NCI-H128 (cell line): ENCODE results near the gene MVB12B.
"Not testable (repeated sequence)": the region's sequence is repeated elsewhere in the genome, so short reads cannot be mapped to it uniquely, and the experiment has no call there.

Experiments
- DNase-seq: peaks from one replicate; lab custom pipeline; 2025; ENCODE audit not compliant: unreplicated experiment; lab: John Stamatoyannopoulos, UW

Gene MVB12B, protein sequence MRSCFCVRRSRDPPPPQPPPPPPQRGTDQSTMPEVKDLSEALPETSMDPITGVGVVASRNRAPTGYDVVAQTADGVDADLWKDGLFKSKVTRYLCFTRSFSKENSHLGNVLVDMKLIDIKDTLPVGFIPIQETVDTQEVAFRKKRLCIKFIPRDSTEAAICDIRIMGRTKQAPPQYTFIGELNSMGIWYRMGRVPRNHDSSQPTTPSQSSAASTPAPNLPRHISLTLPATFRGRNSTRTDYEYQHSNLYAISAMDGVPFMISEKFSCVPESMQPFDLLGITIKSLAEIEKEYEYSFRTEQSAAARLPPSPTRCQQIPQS

DNA sequence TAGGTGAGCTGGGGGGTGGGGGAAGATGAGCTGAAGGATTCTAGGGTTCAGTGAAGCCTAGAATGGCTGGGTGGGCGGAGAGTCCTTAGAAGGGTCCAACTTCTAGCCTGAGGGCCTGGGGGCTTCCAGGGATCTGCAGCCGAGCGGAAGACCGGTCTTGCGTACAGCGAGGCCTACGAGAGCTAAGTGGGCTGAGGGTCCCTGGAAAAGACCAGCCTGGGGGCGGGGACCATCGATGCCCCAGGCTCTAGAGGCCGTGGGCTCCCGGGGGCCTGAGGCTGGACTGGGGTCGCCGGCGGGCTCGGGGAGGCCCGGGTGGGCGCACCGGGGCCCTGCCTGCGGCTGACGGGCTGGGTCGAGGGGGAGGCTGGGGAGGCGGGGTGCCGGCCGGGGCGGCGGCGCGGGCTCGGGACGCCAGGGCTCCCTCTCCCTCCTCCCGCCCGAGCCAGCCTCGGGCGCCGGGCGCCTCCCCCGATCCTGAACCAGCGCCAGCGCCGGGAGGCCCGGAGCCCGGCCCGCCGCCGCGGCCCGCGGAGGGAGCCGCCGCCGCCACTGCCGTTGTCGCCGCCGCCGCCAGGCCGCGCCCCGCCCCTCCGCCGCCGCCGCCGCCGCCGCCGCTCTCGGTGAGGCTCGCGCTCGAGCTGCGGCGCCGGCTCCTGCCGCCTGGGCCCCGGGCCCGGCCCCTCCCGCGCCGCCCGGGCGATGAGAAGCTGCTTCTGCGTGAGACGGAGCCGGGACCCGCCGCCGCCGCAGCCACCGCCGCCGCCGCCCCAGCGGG lies at the start of gene MVB12B:
TSS of gene MVB12B (plus strand) at position 602 of the 778 bp plus-strand sequence. CDS start at position 703, 101 bp downstream.
- DNase-seq = no peak

DNA sequence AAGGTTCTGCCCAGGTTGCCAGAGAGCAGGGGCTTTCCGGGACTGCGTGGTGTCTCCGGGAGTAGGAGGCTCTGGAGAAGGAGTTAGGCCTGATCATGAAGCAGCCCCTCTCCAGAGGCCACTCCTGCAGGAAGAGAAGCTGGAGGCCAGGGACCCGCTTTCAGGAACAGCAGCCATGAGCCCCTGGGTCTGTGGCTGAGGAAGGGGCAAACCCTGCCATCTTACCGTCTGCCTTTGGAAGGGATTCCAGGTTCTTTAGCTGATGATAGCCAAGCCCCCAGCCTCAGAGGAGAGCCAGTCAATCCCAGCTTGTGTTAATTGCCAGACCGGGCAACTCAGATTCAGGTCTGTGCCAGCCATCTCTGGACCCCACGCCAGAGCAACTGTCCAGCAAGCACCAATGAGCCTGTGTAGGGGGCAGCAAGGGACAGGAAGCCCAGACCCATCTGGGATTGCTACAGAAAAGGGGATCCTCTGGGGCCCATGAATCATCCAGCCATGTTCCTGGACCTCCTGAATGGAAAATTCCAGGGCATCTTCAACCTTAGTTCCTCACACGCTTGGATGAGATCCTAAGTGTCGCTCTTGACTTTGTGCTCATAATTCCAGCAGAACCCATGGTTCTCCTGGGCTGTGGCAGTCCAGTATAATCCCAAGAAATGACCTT lies 42.7 kb upstream of the MVB12B start:
- no peak for DNase-seq

DNA sequence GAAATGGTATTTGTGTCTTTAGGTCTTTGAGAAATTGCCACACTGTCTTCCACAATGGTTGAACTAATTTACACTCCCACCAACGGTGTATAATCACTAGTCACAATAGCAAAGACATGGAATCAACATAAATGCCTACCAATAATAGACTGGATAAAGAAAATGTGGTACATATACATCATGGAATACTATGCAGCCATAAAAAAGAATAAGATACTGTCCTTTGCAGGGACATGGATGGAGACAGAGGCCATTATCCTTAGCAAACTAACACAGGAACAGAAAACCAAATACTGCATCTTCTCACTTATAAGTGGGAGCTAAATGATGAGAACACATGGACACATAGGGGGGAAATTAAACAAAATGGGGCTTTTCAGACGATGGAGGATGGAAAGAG lies 41.0 kb upstream of the MVB12B start:
- not testable (repeated sequence) for DNase-seq

DNA sequence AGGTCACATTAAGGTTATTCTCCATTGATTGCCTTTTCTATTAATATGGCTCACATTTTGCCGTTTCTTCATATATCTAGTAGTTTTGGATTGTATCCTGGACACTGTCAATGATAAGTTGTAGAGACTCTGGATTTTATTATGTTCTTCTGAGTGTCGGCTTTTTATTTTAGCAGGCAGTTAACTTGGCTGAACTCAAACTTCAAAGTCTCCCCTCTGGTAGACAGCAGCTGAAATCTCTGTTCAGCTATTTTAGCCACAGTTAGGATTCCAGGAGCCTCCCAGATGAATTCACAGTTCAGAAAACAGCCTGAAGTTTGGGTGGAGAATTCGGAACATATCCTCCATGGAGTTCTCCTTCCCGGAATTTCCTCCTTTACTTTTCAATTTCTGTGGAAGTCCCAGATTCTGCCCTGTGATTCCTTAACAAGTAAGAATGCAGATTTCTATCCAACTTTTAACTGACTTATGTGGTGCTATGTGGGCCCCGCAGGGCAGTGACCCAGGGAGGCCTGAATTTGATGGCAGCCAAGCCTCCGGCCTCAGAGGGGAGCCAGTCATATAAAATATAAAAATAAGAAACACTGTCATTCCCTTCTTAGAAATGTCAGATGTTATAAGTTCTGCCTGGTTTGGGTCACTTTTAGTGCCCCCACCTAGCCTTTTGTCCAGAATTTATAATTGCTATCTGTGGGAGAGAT lies 39.3 kb upstream of the MVB12B start:
- no peak for DNase-seq

DNA sequence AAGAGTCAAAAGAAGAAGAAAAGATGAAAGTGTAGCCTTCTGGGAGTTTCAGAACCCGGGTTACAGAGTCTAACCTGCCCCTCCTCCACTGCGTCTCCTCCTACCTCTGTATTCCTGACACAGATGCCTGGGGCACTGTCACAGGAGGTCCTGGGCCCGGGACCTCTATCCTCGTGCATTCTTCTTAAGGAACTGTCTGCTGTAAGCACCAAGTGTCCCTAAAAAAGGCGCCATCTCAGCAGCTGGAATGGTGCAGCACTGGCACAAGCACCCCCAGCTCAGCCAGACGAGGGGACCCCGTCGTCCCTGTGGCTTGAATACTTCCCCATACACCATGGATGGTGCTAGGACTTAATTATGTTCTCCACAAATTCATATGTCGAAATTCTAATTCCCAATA lies 35.8 kb upstream of the MVB12B start:
- DNase-seq = no peak

DNA sequence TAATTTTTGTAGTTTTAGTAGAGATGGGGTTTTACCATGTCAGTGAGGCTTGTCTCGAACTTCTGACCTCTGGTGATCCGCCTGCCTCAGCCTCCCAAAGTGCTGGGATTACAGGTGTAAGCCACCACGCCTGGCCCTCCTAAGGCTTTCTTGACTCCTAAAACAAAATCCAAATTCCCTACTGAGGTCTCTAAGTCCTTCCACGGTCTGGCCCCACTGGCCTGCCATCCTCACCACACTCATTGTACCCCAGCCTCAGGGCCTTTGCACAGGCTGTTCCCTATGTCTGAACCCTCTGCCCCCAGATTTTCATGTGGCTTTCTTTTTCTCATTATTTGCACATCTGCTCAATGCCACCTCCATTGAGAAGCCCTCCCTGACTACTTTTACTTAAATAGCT lies 34.7 kb upstream of the MVB12B start:
- no peak for DNase-seq

DNA sequence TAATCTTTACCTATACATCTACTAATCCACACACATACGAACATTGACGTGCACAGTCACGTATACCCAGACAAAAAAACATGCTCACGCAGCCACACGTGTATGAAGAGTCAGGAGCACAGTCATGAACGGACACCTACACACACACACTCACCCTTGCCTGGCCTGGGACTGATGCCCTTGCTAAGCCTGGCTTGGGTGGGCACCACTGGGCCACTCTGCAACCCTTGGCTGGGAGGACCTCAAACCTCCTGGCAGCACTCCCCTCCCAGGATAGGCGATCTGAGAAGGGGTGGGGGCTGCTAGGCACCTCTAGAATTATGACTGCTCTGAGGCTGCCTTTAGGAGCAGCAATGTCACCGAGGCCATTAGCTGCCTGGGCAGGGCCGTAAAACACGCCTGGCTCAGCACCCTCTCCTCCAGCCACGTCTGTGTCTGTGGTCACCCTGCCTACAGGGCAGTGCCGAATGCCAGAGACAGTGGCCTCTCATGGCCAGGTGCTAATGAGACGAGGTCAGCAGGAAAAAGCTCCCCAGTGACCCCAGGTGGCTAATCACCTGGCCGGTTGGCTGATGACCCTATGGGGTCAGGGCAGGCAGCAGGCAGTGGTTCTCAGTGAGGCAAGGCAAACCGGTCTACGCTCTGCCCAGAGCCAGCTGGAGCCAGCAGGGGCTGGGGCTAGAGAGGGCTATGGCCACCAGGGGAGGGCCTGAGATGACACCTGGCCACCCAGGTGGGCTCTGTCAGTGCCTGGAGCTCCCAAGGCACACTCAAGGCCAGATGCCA lies 33.7 kb upstream of the MVB12B start:
- DNase-seq = no peak

DNA sequence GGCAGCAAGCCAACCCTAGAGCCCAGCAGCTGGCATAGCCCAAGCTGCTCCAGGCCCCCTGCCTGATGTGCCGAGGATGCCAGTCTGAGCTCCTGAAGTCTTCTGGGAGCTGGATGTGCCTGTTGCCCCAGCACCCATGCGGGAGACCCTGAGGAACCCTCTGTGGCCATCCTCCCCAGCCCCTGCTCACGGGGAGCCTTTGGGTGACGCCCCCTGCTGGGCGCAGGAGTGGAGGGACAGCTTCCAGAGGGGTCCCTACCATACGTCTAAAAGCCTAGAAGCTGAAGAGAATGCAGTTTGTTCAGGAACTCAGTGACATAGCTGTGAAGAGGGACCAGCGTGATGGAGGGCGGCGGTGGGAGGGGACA lies 33.1 kb upstream of the MVB12B start:
- DNase-seq = no peak

DNA sequence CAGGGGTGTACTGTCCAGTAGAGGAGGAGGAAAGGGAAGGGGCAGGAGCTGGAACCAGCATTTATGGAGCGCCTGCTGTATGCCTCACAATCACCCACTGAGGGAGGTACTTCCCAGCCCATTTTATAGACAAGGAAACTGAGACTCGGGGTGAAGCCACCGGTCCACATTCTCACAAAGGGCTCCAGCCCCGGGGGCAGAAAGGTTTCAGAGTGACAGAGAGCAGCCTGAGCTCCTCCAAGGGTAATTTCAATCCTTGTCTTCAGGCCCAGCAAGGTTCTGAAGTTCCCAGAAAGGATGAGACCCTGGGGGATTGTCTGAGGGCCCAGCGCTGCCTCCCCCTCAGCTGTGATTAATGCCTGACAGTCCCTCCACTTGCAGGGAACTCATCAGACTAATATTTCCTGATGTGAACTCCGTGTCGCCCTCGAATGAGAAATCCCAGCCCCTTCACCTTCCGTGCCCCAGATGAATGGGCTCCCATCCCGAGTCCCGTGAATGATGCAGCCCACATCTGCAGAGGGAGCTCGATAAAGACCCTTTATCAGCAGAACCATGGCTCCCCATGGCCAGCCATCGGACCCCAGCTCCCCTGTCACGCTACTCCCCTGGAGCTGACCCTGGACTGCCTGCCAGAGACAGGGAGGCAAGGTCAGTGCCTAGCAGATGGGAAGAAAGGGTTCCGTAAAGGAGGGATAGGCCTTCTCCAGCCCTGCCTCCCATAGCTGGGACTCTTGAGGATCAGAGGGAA lies 32.1 kb upstream of the MVB12B start:
- DNase-seq = no peak

DNA sequence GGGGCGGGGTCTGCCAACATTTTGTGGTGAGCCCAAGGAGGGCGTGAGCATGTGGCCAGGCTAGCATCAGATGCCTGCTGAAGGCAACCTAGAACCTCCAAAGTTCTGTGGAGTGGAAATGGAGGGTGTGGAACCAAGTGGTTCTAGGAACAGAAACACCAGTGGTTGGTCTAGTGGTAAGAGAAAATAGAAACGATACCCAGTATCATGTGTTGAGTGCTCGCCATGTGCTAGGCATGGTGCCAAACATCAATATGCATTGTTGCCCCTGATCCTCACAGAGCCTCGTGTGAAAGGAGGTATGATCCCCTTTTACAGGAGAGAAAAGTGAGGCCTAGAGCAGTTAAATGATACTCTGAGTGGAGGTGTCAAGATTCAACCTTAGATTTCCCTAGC lies 31.5 kb upstream of the MVB12B start:
- DNase-seq = no peak

DNA sequence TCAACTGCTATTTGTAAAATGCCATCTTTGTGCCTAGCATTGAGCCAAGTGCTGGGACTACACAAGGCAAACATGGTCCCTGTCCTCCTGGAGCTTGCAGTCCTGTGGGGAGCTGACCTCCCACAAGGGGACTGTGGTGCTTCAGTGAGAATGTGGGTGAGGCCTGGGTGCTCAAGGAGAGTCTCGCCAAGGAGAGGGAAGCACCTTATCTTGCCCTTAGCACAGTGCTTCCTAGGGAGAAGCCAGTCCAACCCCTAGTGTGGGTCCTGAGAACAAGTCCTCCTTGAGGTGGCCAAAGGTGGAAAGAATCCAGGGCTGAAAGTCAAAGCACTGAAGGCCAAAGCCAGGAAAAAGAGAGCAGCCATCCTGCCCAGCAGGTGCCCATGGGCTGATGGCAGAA lies 31.1 kb upstream of the MVB12B start:
- no peak for DNase-seq

DNA sequence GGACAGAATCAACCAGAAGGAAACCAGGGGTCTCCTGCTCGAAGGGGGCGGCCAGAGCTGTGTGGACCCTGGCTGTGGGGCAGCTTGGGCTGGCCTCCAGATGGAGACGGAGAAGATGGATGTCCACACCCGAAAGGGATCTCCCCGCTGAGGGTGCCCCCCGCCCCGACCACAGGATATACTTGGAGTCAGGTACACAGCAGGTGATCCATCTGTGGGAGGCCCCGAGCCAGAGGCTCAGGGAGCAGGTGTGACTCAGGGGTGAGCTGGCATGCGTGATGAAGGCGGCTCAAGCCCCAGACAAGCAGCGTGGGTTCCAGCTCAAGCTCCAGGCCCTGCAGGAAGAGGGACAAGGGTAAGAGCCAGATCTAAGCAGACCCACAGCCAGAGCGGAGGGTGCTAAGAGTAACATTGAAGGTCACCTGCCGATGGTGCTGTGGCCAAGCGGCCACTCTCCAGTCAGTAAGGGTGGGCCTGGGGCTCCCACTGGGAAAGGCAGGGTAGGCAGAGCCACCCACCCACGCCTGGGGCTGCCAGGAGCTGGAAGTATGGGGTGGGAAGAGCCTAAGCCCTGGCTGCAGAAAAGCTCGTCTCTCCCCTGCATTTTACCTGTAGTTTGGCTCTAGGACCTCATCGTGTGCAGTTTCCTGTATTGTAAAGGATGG lies 30.6 kb upstream of the MVB12B start:
- DNase-seq = no peak

DNA sequence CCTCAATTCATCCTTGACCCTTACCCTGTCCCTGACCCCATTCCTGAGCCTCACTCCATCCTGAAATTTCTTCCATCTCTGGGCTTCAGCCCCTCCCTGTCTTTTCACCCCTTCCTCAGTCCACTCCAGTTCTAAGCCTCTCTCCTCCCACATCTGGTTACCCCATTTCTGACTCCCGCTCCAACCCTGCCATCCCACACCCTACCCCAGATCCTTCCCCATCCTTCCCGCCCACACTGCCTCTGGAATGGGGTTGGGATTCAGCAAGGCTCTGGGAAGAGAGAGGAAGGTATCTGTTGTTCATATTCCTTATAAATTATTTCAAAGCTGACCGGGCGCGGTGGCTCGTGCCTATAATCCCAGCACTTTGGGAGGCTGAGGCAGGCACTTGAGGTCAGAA lies 29.9 kb upstream of the MVB12B start:
- no peak for DNase-seq

DNA sequence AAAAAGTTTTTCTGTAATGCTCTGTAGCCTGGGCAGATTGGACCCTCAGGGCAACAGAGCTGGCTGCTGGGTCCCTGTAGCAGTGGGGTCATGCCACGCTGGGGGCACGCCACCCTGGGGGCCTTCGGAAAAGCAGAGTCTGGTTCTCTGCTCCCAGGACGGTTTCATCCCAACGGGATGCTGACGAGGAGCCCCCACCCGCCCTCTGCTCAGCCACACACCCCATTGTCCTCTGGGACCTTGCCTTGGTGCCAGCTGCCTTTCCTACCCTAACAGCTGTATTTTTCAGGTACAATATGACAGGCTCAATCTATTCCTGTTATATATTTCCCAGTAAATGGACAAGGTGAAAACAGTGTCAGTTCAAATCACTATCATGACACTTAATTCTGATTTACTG lies 29.0 kb upstream of the MVB12B start:
- DNase-seq = no peak

DNA sequence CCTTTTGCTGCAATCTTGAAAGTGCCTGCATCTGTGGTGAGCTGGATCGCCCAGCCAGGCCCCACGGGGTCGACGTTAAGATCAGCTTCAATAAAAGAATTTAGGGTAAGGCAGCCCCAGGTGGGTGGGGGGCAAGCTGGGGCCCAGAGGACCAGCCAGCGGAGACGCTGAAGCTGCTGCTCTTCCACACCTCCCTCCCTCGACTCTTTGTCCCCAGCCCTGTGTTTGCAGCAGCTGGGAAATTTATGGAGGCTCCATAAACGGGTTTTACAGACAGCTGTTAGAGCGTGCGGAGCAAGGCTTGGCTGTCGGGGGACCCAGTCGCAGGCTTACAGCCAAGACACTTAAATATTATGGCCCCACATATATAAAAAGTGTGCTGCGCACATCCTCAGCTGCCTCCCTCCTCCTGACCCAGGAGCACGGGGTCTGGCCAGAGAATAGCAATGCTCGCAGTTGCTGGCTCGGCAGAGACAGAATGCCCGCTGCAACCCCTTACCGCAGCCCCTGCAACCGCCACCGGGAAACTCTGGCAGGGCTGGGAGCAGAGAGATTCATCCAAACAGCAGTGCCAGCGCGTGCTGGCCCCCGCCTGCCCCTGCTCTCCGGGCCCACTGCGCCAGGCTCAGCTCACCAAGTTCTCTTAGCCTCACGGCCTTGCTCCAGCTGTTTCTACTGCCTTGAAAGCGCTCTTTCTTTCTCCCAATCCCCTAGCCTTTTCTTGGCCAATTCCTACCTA lies 28.4 kb upstream of the MVB12B start:
- DNase-seq = no peak

DNA sequence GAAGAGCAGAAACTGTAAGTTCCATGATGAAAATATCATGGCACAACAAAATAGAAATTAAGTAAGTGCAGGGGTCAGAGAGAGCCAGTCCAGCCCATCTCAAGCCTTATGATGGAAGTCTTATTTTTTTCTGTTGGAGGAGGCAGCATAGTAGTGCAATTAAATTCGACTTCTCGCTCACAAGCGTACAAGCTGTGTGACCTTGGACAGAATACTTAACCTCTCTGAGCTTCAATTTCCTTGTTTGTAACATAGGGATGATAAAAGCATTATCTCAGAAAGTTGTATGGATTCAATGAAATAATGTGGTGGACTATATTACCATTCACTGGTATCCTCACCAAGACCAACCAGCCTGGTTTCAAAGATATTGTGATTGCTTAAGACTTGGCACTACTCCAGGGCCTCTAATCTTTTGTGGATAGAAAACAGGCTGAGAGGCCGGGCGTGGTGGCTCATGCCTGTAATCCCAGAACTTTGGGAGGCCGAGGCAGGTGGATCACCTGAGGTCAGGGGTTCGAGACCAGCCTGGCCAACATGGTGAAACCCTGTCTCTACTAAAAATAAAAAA lies 26.8 kb upstream of the MVB12B start:
- DNase-seq = no peak

DNA sequence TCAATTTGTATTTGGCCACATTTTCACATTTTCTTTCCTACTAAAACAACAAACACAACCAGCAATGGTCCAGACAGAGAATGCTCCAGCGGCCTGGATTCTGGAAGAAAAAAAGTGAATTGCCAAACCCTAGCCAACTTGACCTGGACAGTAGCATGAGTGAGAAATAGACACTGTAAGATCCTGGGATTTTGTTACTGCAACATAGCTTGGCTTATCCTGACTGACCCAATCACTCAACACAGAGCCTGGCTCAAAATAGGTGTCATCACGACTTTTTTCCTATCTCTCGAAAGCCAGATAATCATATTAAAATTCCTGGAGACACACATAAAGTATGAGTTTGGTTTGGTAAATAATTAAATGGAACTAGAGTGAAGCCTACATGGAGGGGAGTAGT lies 25.4 kb upstream of the MVB12B start:
- no peak for DNase-seq

DNA sequence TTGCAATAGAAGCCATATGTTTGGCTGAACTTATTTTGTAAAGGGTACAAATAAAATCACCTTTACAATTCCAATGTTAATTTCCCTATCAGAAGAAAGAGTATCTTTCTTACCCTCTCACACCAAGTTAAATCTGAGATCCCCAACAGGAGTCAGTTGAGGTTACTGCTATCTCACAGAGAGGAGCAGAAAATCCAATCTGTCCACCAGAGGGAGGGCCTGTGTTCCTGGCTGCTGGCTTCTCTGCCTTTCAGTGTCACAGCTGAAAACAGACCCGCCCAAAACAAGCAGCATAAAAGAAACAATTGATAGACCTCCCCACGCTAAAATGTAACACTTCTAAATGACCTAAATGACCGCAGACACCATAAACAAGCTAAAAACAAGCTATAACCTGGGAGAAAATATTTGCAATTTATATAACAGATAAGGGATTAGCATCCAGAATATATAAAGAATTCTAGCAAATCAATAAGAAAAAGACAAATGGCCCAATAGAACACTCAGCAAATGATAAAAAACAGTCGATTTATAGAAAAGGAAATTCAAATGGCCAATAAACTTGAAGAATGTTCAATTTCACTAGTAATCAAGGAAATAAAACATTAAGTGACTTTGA lies 24.5 kb upstream of the MVB12B start:
- DNase-seq = no peak
